ENCODE results near the gene PCSK1. TPM values are rescaled to one million over a fixed set of nuclear protein-coding genes. Genes with fewer than 3 reads are reported as not detected.

PCSK1 gene
- total and polyA plus RNA-seq, 2 donors (not counting 3 experiments of a cell fraction or from before 2014, with no cell fraction given), result 0.95 to 8.7 TPM

- intact Hi-C loops (cut with micrococcal nuclease), result no loop called here
- H3K9me1 ChIP-seq (replicated peaks; ENCODE audit: control insufficient read depth, extremely low read depth, insufficient read depth, low read length), result no peaks in the 10 kb centered on the region
- no peak overlapping the region for H3K9ac ChIP-seq (replicated peaks; ENCODE audit: extremely low read depth, insufficient read depth, low read length)
- BruUV-seq (replicated peaks), result no TSS peak
- POLR2A ChIA-PET, result no interaction called here
- no peak overlapping the region for H3K4me3 ChIP-seq (replicated peaks in 1 of 3; ENCODE audit: insufficient read depth in 1 of 3, low read depth in 1 of 3, low read length in 3 of 3)
- H2AFZ ChIP-seq (ENCODE audit: low read depth, low read length), result no peak overlapping the region
- H3K27me3 ChIP-seq (ENCODE audit: control insufficient read depth in 2 of 2, insufficient read depth in 2 of 2, low read length in 2 of 2), result no peaks in the 10 kb centered on the region
- CTCF ChIA-PET, result no interaction called here
- no peaks in the 10 kb centered on the region for H3K36me3 ChIP-seq (ENCODE audit: control insufficient read depth in 2 of 2, extremely low read depth in 1 of 2, insufficient read depth in 2 of 2, low read length in 2 of 2)
- H3K4me1 ChIP-seq (ENCODE audit: control insufficient read depth, extremely low read depth, insufficient read depth, low read length), result peaks cover 20% of the 10 kb centered on the region
- H4K20me1 ChIP-seq (replicated peaks; ENCODE audit: control insufficient read depth, extremely low read depth, insufficient read depth, low read length), result no peaks in the 10 kb centered on the region
- TF ChIP-seq JUN (IDR thresholded peaks at IDR 0.05; ENCODE audit: borderline replicate concordance, insufficient read depth, insufficient read length, low read depth) (no peak), CTCF (IDR thresholded peaks at IDR 0.05; ENCODE audit: extremely low read depth in 1 of 2, insufficient read depth in 1 of 2, low read depth in 1 of 2, low read length in 2 of 2) (no peak), MYC (IDR thresholded peaks at IDR 0.05; ENCODE audit: low read depth, low read length) (no peak), POLR2AphosphoS5 (IDR thresholded peaks at IDR 0.05; ENCODE audit: insufficient read depth, low read depth, low read length) (no peak), EZH2 (IDR thresholded peaks at IDR 0.05; ENCODE audit: borderline replicate concordance, low read depth, low read length, severe bottlenecking) (no peak), POLR2A (IDR thresholded peaks at IDR 0.05; ENCODE audit: low read depth, low read length) (no peak), GATA2 (IDR thresholded peaks at IDR 0.05; ENCODE audit: insufficient read depth, insufficient read length, low read depth, low read length) (no peak), FOS (IDR thresholded peaks at IDR 0.05; ENCODE audit: borderline replicate concordance, insufficient read depth, low read length) (no peak), MAX (IDR thresholded peaks at IDR 0.05; ENCODE audit: insufficient read depth, insufficient read length) (no peak)
- no peak overlapping the region for H3K4me2 ChIP-seq (ENCODE audit: insufficient read depth, low read length)
- H3K79me2 ChIP-seq (ENCODE audit: control insufficient read depth, insufficient read depth, low read length), result no peaks in the 10 kb centered on the region
- no peaks in the 10 kb centered on the region for H3K9me3 ChIP-seq (replicated peaks; ENCODE audit: control insufficient read depth, insufficient read depth, low read length)
- FAIRE-seq (no peak), DNase-seq (ENCODE audit: low read depth, low spot score) (no peak)
- H3K27ac ChIP-seq (ENCODE audit: insufficient read depth, low read depth, low read length), result no peak overlapping the region
- dilution Hi-C loops (cut with MboI; ENCODE audit: extremely low pct_ligation_motif_present, low sequenced_read_pairs), result no loop called here
Measured at GRCh38 chr5:96387616-96388015, 45.4 kb downstream of the PCSK1 start.
